Panc1 (cell line): ENCODE results near the gene FGF14. TPM values are rescaled to one million over a fixed set of nuclear protein-coding genes. Genes with fewer than 3 reads are reported as not detected.

Experiments
- ATAC-seq: fragments of 200-7000 bp; cut with Tn5 transposase; 2 replicates; pipeline ENCODE4 v1.9.1; 2020; ENCODE audit warnings: mild to moderate bottlenecking, moderate library complexity
- BruUV-seq: library from RNA; stranded (reverse); fragments of 400-500 nt; replicated peaks from 2 replicates; lab custom pipeline; 2021; lab: Mats Ljungman, UMichigan
- CTCF ChIA-PET: fragments of 300-600 bp; sonication (Branson Sonifier 250); formaldehyde crosslinking; loops from one replicate; lab custom pipeline; 2022; ENCODE audit warnings: antibody characterized with exemption; lab: Charles Lee
- POLR2A ChIA-PET: fragments of 300-600 bp; sonication (Branson Sonifier 250); formaldehyde crosslinking; loops from one replicate; lab custom pipeline; 2022; ENCODE audit warnings: antibody characterized with exemption; lab: Charles Lee
- DNase-seq: peaks from one replicate; pipeline ENCODE4 v3.0.0-alpha.2; 2010; ENCODE audit warnings: low read depth, low spot score
- H3K27ac ChIP-seq: 2 replicates; pipeline ENCODE4 v1.5.1; 2011; ENCODE audit warnings: mild to moderate bottlenecking, low read length, inconsistent platforms
- H3K27me3 ChIP-seq: fragments of 200-500 bp; sonication (Bioruptor generic); 2 replicates; pipeline ENCODE4 v1.6.0; 2014; ENCODE audit warnings: low read length, inconsistent platforms; ENCODE audit not compliant: control insufficient read depth, insufficient read depth
- H3K36me3 ChIP-seq: fragments of 200-500 bp; sonication (Bioruptor generic); 2 replicates; pipeline ENCODE4 v1.5.1; 2014; ENCODE audit warnings: inconsistent platforms, mild to moderate bottlenecking, low read length, moderate library complexity; ENCODE audit not compliant: control insufficient read depth, insufficient read depth
- H3K4me1 ChIP-seq: 2 replicates; pipeline ENCODE4 v1.5.1; 2011; ENCODE audit warnings: inconsistent platforms, mild to moderate bottlenecking, low read length, moderate library complexity; ENCODE audit not compliant: control insufficient read depth, insufficient read depth
- H3K4me3 ChIP-seq, 2 experiments: 2 replicates each; pipeline ENCODE4 v1.5.1; 2011 to 2012; ENCODE audit warnings: low read depth in 2 of 2, low read length in 2 of 2, mild to moderate bottlenecking in 2 of 2, inconsistent platforms in 1 of 2, moderate library complexity in 1 of 2
- H3K9me3 ChIP-seq: fragments of 200-500 bp; sonication (Bioruptor generic); 2 replicates; pipeline ENCODE4 v1.5.1; 2014; ENCODE audit warnings: low read depth, mild to moderate bottlenecking, inconsistent platforms, low read length, moderate library complexity; ENCODE audit not compliant: control insufficient read depth, insufficient read depth
- CTCF ChIP-seq: fragments of 450-650 bp; IDR thresholded peaks from 2 replicates; pipeline ENCODE4 v1.5.1; 2017; ENCODE audit warnings: mild to moderate bottlenecking
- POLR2AphosphoS5 ChIP-seq: IDR thresholded peaks from 2 replicates; pipeline ENCODE4 v1.6.1; 2012; ENCODE audit warnings: mild to moderate bottlenecking, low read depth, low read length, moderate library complexity
- REST ChIP-seq, 2 experiments: IDR thresholded peaks; 2 replicates each; pipeline ENCODE4 v1.6.1; 2011 to 2012; ENCODE audit warnings: low read depth in 2 of 2, control low read depth in 1 of 2, low read length in 1 of 2, mild to moderate bottlenecking in 1 of 2, moderate library complexity in 1 of 2; ENCODE audit not compliant: insufficient read depth in 1 of 2
- SIN3A ChIP-seq: IDR thresholded peaks from 2 replicates; pipeline ENCODE4 v1.6.1; 2012; ENCODE audit warnings: low read depth, mild to moderate bottlenecking, low read length, moderate library complexity, borderline replicate concordance; ENCODE audit not compliant: insufficient read depth
- TCF7L2 ChIP-seq: IDR thresholded peaks from 2 replicates; pipeline ENCODE4 v1.6.1; 2011; ENCODE audit warnings: mild to moderate bottlenecking, low read depth, low read length, inconsistent platforms
- in situ Hi-C: cut with HindIII; loops from 2 replicates; pipeline ENCODE4 v1.10.0; 2016; ENCODE audit warnings: low sequenced_read_pairs, low pct_unique_long_range_greater_than_20kb
- intact Hi-C: fragments of 100-400 bp; cut with micrococcal nuclease; formaldehyde crosslinking; loops from one replicate; pipeline ENCODE4 v1.10.0; 2022; ENCODE audit not compliant: unreplicated experiment
- total RNA-seq: library from RNA; stranded (reverse); gene quantifications from one replicate; pipeline ENCODE4 v1.2.1, GENCODE V29; 2021; ENCODE audit not compliant: unreplicated experiment

Gene FGF14
- total RNA-seq, 1 experiment from 2014 or later = 0.03 TPM

- no TSS peak for BruUV-seq
- Histone ChIP-seq H3K4me3 (no peak overlapping the region), H3K4me1 (no peaks in the 10 kb centered on the region), H3K27me3 (no peaks in the 10 kb centered on the region), H3K9me3 (no peaks in the 10 kb centered on the region), H3K36me3 (no peaks in the 10 kb centered on the region), H3K27ac (no peak overlapping the region)
- intact Hi-C loops (no loop called here), in situ Hi-C loops (no loop called here)
- no peak for ATAC-seq
- ChIA-PET CTCF (no interaction called here), POLR2A (no interaction called here)
- TF ChIP-seq CTCF (no peak), SIN3A (no peak), POLR2AphosphoS5 (no peak), REST (IDR thresholded peaks at IDR 0.05; ENCODE audit: insufficient read depth in 1 of 2, low read depth in 2 of 2, low read length in 1 of 2) (no peak), TCF7L2 (no peak)
- no peak for DNase-seq
Measured at GRCh38 chr13:101739382-101740178, 662.3 kb downstream of the FGF14 start.

- Histone ChIP-seq H3K27me3 (no peaks in the 10 kb centered on the region), H3K9me3 (no peaks in the 10 kb centered on the region), H3K27ac (no peak overlapping the region), H3K4me1 (no peaks in the 10 kb centered on the region), H3K36me3 (no peaks in the 10 kb centered on the region), H3K4me3 (no peak overlapping the region)
- ChIA-PET POLR2A (no interaction called here), CTCF (no interaction called here)
- ATAC-seq (no peak), DNase-seq (no peak)
- intact Hi-C loops (no loop called here), in situ Hi-C loops (no loop called here)
- TF ChIP-seq SIN3A (no peak), CTCF (no peak), TCF7L2 (no peak), POLR2AphosphoS5 (no peak), REST (IDR thresholded peaks at IDR 0.05; ENCODE audit: insufficient read depth in 1 of 2, low read depth in 2 of 2, low read length in 1 of 2) (no peak)
- BruUV-seq = no TSS peak
Measured at GRCh38 chr13:101738336-101738735, 663.5 kb downstream of the FGF14 start.
